Measurements from ENCODE around the gene GPC4.
"Not testable (repeated sequence)": the region's sequence is repeated elsewhere in the genome, so short reads cannot be mapped to it uniquely, and the experiment has no call there.

The GPC4 gene

GRCh38 chrX:133365871-133366611, 49.2 kb downstream of the GPC4 start:
- no peak for DNase-seq (ENCODE audit: low read depth in 3 of 3)

GRCh38 chrX:133364865-133365264, 50.4 kb downstream of the GPC4 start:
- DNase-seq (ENCODE audit: low read depth in 3 of 3), result no peak

GRCh38 chrX:133364196-133364595, 51.1 kb downstream of the GPC4 start:
- no peak for DNase-seq (ENCODE audit: low read depth in 3 of 3)

GRCh38 chrX:133362538-133362937, 52.8 kb downstream of the GPC4 start:
- no peak for DNase-seq (ENCODE audit: low read depth in 3 of 3)

GRCh38 chrX:133359466-133359865, 55.8 kb downstream of the GPC4 start:
- DNase-seq (ENCODE audit: low read depth in 3 of 3), result no peak

- DNase-seq (ENCODE audit: low read depth in 3 of 3), result no peak
These were observed 62.1 kb downstream of the GPC4 start for GRCh38 chrX:133353233-133353632.

GRCh38 chrX:133350751-133351150, 64.5 kb downstream of the GPC4 start:
- DNase-seq (ENCODE audit: low read depth in 3 of 3), result no peak

GRCh38 chrX:133346026-133346425, 69.3 kb downstream of the GPC4 start:
- no peak for DNase-seq (ENCODE audit: low read depth in 3 of 3)

- no peak for DNase-seq (ENCODE audit: low read depth in 3 of 3)
These were observed 75.7 kb downstream of the GPC4 start for GRCh38 chrX:133339566-133339965.

- DNase-seq (ENCODE audit: low read depth in 3 of 3), result no peak
These were observed 78.0 kb downstream of the GPC4 start for GRCh38 chrX:133337250-133337649.

- DNase-seq (ENCODE audit: low read depth in 3 of 3), result no peak
These were observed 80.3 kb downstream of the GPC4 start for GRCh38 chrX:133335027-133335426.

GRCh38 chrX:133333154-133333750, 82.0 kb downstream of the GPC4 start:
- DNase-seq (ENCODE audit: low read depth in 3 of 3), result no peak

GRCh38 chrX:133332737-133333136, 82.6 kb downstream of the GPC4 start:
- DNase-seq (ENCODE audit: low read depth in 3 of 3), result no peak

GRCh38 chrX:133330956-133331355, 84.3 kb downstream of the GPC4 start:
- no peak for DNase-seq (ENCODE audit: low read depth in 3 of 3)

GRCh38 chrX:133325422-133325821, 89.9 kb downstream of the GPC4 start:
- DNase-seq (ENCODE audit: low read depth in 3 of 3), result no peak

- DNase-seq (ENCODE audit: low read depth in 3 of 3), result no peak
These were observed 91.9 kb downstream of the GPC4 start for GRCh38 chrX:133323431-133323830.

GRCh38 chrX:133322269-133322668, 93.0 kb downstream of the GPC4 start:
- DNase-seq (ENCODE audit: low read depth in 3 of 3), result not testable (repeated sequence)

GRCh38 chrX:133321451-133321850, 93.8 kb downstream of the GPC4 start:
- no peak for DNase-seq (ENCODE audit: low read depth in 3 of 3)

GRCh38 chrX:133314281-133314680, 101.0 kb downstream of the GPC4 start:
- DNase-seq (ENCODE audit: low read depth in 3 of 3), result no peak

GRCh38 chrX:133308499-133308897, 106.8 kb downstream of the GPC4 start:
- DNase-seq (ENCODE audit: low read depth in 3 of 3), result no peak

GRCh38 chrX:133307637-133308498, 107.4 kb downstream of the GPC4 start:
- no peak for DNase-seq (ENCODE audit: low read depth in 3 of 3)

GRCh38 chrX:133307094-133307493, 108.2 kb downstream of the GPC4 start:
- no peak for DNase-seq (ENCODE audit: low read depth in 3 of 3)

GRCh38 chrX:133306316-133306715, 109.0 kb downstream of the GPC4 start:
- no peak for DNase-seq (ENCODE audit: low read depth in 3 of 3)
